Stimulated activated naive CD8-positive, alpha-beta T cell treated with anti-CD3 and anti-CD28 coated beads, Interleukin-15, Interleukin-2, amounts not matched to agents 100 U/mL and 50 U/mL, for 24 hours (primary cell): ENCODE measurements around the gene SMTN.
"Not testable (repeated sequence)": the region's sequence is repeated elsewhere in the genome, so short reads cannot be mapped to it uniquely, and the experiment has no call there.

Source experiments
- ATAC-seq: fragments of 150-1000 bp; cut with Tn5 transposase; one replicate; pipeline ENCODE4 v1.10.0; 2021
- DNase-seq: peaks from one replicate; pipeline ENCODE4 v3.0.0; 2021

SMTN gene

DNA sequence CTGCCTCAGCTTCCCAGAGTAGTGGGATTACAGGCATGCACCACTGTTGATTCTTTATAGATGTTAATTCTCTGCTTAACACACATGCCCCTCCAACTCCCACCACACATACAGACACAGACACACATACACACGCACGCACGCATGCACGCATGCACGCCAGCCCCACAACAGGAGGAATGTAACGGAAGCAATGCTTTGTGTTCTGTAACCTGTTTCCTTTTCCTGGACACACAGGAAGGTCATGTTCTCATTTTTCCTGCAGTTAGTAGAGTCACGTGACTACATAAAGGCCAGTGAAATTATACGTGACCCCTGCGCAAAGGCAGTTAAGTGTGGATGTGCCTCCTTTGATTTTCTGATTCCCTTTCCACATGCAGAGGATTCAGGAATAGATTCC lies 8.0 kb upstream of the SMTN start:
- not testable (repeated sequence) for ATAC-seq, DNase-seq

DNA sequence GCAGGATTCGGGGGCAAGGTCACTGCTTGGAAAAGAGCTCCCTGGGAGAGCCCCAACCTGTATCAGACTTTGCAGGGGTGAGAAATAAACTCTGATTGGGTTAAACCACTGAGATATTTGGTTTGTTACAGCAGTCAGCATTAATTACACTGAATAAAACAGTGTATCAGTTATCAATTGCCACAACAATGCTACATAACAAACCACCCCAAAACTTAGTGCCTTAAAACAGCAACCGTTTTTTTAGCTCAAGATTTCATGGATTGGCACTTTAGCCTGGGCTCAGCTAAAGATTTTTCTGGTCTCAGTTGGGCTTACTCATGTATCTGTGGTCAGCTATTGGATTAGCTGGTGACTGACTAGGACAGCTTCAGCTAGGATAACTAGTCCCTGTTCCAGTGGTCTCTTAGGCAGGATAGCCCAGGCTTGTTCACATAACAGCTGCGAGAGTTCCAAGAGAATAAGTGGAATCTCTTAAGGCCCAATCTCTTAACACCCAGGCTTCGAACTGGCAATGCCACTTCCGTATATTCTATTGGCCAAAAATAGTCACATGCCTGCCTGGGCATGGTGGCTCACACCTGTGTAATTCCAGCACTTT lies 7.5 kb upstream of the SMTN start:
- DNase-seq, ATAC-seq: not testable (repeated sequence)

DNA sequence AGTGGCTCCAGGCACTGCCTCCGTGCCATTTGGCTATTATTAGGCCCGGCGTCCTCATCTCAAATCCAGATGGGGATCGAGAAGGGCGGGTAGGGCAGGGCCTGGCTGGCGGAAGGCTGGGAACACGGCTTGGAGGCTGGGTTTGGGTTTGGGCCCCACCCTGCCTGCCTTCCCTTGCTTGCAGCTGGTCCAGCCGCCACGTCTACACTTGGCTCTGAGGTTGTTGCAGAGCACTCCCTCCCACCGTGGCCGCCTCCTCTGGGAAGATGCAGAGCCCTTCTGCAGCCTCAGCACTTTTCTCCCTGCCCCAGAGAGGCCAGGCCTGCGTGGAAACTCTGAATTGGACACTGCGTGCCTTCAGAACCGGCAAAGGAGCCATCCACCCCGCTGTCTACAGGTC lies 5.2 kb upstream of the SMTN start:
- DNase-seq (no peak), ATAC-seq (no peak)

DNA sequence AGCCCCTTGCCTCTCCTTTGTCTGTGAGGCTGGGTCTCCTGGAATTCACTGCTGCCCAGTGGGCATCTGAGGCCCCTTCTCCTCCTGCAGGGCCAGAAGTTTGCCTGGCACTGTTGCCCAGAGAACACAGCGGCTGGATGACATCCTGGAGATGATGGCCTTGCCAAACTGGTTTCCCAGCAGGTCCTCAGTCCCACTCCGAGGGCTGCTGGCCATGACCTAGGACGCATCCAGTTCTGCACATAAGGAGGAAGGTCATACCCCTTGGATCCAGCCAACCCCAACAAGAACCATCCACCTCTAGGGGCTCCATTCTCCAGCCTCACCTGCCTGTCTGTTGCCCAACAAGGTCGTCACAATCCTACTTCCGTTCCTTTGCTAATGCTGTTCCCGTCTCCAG lies 3.4 kb upstream of the SMTN start:
- ATAC-seq (no peak), DNase-seq (no peak)

DNA sequence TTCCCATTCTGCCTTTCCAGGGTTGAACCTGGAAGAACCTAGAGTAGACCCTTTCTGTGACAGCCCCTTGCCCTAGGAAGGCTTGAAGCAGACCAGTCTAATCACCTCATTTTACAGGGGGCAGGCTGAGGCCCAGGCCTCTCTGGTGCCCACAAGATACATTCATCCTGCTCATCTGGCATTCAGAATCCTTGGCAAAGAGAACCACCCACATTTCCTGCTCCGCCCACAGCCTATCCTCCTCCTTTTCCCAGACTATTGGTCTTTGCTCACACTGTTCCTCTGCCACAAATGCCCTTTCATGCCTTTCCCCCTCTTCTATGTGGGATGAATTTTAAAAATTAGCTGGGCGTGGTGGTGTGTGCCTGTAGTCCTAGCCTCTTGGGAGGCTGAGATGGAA lies 2.7 kb upstream of the SMTN start:
- DNase-seq, ATAC-seq: not testable (repeated sequence)

DNA sequence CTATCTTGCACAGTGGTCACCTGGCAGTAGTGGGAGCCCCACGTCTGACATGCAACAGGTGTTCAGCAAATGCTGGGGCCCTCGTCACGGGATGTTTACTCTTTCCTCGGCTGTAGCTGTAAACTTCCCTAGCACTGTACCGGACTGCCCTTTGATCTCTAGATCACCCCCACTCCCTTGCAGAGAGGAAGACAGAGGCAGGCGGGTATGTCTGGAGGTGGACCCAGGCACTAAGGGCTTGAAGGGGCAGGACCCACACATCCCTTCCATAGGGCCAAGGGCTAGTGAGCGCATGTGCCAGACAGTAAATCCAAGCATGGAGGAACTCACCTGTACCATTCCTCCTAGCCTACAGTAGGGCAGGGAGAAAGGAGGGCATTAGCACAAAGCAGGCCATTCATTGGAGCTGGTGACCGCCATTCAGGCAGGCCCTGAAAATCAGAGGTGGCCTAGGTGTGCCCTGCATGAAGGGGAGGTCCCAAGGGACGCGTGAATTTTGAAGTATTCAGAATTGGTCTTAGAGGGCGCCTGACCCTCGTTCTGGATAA lies 1.9 kb upstream of the SMTN start:
- DNase-seq (no peak), ATAC-seq (no peak)

DNA sequence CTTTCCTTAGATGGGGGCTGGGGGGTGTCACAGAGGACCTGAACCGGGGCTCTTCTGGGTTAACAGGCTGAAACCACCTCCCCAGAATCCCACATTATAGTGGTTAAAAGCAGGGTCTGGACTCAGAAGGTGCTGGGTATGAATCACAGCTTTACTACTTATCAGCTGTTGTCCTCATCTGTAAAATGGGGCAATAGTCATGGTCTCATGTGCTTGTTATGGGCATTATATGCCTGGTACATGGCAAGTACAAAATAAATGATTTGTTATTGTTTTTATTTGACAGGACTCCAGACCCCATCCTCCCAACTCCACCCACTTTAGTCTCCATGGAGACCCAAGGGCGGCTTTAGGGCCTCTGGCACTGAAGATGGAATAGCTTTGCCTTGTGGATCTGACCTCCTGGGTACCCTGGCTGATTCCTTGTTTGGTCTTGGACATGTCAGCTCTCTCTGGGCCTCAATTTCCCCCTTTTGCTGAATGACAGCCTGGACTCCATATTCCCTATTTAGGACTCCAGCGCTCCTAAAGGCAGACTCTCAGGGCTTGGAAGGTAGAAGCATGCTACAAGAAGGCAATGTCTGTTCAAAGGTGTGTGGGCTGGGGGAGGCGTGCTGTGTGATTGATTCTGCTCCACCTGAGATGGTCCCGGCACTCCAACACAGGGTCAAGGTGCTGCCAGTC lies 812 bp upstream of the SMTN start:
- DNase-seq (no peak), ATAC-seq (no peak)

DNA sequence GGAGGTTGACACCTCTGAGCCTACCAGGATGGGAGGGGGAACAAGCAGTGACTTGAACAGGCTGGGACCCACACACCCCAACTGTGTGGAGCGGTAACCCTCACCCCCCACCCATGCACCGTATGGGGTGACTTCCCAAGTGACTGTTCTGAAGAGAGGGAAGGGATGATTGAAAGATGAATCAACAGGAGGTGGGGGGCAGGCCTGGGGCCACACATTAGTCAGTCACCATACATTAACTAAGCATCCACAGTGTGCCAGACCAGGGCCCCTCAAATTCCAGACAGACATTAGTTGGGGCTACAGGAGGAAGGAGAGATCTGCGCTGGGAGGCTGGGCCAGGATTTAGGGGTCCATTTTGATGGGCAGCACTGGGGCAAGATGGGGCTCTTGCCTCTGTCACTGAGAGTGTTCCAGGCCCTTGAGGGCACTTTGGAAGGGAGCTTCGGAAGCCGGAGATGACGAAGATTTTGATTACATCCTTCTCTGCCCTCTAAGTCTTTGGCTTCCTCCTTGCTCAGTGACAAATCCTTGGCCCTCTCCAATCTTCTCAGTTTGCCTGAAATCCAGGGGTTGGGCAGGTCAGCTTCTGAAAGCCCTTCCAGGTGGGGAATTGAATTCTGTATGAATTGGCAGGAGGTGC lies 966 bp downstream of the SMTN start:
- peak; percentile 10 for ATAC-seq
- DNase-seq: peak; percentile 36

DNA sequence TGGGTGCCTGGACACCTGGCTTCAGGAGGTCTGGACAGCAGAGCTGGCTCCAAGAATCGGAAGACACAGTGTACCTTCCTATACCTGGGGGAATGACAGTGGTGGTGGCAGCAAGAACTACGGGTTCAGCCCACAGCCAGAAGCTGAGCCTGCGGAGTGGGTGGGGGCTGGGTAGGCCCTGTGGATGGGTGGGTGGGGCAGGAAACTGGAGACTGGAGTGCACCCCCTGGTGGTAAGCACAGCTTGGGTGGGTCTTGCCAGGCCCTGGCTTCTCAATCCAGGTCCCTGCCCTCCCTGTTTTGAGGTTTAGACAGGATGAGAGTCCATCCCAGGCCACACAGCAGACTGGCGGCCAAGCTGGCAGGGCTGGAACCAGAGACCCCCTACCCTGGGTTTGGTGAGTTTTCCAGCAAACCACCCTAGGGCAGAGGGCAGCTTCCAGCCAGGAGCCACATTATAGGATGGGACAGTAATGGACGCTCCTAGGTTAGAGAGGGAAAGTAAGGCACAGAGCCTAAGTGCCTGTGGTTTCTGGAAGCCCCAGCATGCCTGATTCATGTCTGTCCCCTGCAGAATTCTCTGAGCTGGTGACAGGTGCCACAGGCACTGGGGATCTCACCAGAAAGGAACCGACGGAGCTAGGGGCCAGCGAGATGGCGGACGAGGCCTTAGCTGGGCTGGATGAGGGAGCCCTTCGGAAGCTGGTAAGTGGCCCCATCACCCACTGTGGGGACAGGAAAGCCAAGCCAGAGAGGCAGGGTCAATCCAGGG lies 1.7 kb downstream of the SMTN start:
- ATAC-seq: no peak
- DNase-seq: peak; percentile 84

DNA sequence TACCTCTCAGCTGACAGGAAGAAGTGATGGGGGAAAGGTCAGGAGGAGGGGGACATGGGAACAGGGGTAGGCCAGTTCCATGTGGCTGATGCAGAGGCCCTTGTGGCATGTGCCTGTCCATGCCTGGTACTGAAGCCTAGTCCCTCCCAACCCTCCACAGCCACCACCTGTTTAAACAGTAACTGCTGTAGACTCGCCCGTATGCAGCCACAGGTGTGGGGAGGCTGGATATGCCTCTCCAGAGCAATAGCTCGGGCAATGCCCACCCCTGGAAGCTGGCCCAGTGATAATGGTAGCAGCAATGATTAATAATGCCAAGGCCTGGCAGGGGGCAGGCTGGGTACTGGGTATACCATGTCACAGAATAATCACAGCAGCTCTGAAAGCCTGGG lies 2.3 kb downstream of the SMTN start:
- ATAC-seq (no peak), DNase-seq (no peak)

DNA sequence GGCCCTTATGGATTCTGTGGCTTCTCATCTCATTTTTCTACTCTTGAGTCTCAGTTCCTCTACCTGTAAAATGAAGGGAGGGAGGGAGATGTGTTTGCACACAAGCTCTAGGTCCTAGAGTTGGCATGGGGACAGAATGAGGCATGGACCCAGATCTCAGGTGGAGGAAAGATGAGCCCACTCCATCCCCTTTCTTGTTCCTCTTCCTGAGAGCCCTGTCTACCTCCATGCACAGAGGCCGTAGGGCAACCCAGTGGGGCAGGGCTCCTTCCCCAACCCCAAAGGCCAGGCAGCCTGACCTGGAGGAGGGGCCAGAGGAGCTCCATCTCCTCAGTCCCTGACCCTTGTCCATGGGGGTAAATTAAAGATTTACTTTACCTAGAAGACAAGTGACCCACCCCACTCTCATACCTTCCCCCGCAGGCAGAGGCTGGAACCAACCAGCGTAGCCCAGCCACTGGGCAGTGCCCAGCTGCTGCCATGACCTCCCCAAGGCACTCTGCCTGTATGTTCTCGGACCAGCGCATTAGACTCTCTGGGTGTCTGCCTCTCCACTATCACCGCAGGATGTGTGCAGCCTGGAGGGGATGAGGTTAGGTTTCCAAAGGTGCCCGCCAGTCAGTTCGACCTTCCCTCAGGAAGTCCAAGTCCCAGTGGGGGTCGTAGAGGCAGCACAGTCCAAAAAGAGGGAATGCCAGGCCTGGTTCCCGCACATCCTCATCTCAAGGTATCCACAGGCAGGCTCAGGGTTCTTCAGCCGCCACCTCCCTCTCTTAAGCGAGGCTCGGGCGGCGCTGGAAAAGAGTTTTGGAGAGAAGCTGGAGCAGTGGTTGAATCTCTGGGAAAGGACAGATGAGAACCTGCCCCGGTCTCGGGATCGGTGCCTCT lies 3.0 kb downstream of the SMTN start:
- ATAC-seq (no peak), DNase-seq (no peak)

DNA sequence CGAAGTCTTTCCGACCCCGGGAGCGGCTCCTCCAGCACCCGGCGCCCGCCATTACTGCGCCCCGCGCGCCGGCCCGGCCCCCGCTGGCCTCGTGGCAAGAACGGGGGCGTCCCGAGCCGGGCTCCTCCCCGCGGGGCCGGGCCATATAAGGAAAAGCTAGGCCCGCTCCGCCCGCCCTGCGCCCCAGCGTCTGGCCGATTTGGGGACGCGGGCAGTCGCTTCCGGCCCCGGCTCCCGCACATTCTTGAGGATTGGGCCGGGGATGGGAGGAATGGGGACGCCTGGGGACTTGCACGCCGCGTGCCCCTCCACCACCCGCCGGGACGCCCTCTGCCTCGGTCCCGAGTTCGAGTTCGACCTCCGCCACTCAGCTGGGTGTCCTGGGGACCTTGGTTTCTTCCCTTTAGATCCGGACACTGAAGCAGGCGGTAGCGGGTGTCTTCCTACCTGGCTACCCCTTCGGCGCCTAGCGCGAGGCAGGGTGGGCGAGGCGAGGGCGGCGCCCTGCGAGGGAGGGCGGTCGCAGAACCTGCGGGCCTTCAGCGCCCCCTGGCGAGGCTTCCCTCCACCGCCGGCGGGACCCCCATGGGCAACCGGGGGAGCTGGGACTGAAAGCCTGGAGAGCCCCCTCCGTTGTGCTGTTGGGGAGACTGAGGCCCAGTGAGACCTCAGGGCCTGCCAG lies 3.8 kb downstream of the SMTN start:
- peak; percentile 92 for DNase-seq
- peak; percentile 81 for ATAC-seq

DNA sequence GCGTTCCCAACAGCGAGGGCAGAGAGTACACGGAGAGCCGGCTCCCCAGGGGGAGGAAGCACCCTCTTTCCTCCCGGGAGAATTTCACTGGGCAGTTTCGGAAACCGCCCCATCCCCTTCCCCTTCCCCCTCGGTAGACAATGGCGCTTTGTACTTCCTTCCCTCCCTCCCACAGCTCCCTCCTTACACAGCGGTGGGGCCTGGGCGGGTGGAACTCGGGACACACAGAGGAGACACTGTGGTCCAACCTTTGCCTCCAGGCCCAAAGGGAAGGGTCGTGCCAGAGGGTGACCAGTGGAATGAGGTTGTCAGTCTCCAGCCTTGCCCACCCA lies 4.3 kb downstream of the SMTN start:
- DNase-seq (no peak), ATAC-seq (no peak)

DNA sequence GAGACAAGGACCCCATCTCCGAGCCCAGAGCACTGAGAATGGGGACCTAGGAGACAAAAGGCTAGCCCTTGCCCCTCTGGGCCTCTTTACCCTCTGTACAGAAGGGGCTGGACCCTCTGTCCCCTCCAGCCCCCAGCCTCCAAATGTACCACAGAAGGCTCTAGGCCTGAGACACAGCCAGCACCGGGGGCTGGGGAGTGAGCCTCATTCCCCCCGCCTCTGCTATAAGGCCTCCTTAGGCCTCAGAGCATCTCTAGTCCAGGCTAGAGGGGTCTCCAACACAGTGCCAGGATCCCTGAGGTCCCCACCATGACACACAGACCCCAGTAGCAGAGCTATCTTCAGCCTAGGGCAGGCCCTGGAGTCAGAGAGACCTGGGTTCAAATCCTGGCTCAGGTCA lies 4.8 kb downstream of the SMTN start:
- ATAC-seq: no peak

DNA sequence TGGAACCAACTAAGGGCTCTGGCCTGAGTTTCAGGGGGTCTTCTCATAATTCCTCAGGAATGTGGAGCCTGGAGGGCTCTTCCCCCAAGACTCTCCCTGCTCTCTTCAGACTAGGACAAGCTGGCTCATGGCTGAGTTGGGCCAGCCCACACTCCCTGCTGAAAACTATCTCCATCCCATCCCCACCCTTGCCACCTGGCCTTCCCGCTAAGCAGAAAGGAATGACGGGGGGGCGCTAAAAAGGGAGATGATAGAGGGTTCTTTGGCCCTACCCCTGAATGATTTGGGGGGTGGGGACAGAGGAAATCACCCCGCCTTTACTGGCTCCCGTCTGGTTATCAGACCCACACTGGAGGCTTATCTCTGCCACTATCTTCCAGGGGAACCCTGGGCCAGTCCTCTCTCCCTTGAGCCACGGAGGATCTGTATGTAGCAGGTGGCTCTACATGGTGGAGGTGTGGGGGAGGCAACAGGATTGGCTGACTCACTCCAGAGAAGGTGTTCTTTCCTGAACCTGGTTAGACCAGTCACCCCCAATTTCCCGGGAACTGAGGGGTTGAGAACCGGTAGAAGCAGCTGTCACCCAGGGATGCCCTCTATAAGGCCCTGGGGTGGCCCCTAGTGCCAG lies 5.7 kb downstream of the SMTN start:
- DNase-seq: no peak
- no peak for ATAC-seq

More for the DNA sequence above, 4.8 kb downstream of the SMTN start:
- DNase-seq: no peak

DNA sequence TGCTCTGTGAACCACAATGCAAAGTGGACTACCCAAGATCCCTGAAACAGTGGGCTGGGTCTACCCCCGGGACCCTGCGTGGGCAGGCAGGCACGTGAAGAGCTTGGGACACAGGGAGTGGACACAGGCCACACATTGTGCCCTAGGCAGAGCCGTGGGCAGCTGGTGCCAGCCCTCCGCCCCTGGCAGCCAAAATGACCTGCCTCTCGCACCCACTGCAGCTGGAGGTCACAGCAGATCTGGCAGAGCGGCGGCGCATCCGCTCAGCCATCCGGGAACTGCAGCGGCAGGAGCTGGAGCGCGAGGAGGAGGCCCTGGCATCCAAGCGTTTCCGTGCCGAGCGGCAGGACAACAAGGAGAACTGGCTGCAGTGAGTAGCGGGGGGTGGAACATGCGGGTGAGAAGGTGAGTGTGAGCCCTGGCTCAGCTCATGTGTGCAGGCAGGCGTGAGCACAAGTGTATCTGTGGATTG lies 6.7 kb downstream of the SMTN start:
- no peak for DNase-seq
- ATAC-seq: no peak

DNA sequence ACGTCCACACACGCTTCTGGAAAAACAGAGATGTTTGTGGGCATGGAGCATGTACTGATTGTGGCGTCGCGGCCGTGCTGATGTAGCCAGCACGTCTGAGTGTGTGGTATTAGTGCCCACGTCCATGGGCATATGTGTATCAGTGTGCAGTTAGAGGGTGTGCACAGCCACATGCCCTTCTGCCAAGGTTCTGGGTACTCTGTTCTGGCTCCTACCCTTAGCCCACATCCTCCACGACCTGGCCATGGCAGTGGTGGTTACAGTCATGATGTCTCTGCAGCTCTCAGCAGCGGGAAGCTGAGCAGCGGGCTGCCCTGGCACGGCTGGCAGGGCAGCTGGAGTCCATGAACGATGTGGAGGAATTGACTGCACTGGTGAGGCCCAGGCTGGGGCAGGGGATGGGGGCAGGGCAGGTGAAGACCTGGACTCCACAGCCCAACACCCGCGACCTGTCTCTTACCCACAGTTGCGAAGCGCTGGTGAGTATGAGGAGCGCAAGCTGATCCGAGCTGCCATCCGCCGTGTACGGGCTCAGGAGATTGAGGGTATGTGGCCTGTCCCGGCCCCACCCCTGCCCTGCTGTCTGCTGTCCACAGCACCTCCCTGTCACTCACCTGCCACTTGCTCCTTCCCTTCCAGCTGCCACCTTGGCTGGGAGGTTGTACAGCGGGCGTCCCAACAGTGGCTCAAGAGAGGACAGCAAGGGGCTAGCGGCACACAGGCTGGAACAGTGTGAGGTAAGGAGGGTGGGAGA lies 7.3 kb downstream of the SMTN start:
- ATAC-seq (no peak), DNase-seq (no peak)

DNA sequence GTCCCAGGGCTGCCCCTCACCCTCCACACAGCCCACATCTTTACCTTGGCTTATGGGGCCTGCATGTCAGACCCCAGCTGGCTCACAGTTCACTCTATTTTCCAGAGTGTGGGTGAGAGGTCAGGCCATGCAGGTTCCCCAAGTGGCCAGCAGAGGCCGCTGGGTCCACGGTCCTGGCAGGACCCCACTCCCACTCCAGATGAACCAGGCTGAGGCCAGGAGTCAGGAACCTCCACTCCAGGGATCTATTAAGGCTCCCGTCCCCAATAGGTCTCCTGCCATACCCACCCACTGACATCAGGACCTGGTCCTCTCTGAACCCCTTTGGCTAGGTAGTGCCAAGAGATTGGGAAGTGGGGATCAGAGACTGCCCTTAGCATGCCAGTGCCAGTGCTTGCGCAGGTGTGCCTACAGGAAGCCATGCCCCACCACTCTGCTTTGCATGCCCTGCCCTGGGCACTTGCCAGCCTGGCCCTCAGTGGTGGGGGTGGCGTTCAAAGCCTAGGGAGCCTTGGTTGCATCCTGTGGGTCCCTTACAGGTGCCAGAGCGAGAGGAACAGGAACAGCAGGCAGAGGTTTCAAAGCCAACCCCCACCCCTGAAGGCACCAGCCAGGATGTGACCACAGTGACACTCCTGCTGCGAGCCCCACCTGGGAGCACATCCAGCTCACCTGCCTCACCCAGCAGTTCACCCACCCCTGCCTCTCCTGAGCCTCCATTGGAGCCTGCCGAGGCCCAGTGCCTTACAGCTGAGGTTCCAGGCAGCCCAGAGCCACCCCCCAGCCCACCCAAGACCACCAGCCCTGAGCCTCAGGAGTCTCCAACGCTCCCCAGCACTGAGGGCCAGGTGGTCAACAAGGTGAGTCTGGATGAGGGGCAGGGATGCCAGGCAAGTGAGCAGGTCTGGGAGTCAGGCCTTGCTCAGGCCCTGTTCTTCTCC lies 8.3 kb downstream of the SMTN start:
- no peak for ATAC-seq
- DNase-seq: peak; percentile 46
